Retinal pigment epithelial cell (primary cell): ENCODE results near the gene AUNIP.

ENCODE experiments used
- DNase-seq: peaks from one replicate; pipeline ENCODE4 v3.0.0-alpha.2; 2010; ENCODE audit warnings: low read depth
- H3K4me3 ChIP-seq: 2 replicates; pipeline ENCODE4 v1.5.1; 2011; ENCODE audit warnings: mild to moderate bottlenecking, low read length, control low read depth, moderate library complexity
- CTCF ChIP-seq: conservative IDR thresholded peaks from 2 replicates; pipeline ENCODE4 v1.5.1; 2011; ENCODE audit warnings: low read depth, low read length, control low read depth, inconsistent platforms

The AUNIP gene

GRCh38 chr1:25896266-25896665 lies 37.0 kb upstream of the AUNIP start:
- DNase-seq: no peak
- no peak overlapping the region for H3K4me3 ChIP-seq
- TF ChIP-seq CTCF: no peak

- H3K4me3 ChIP-seq: no peak overlapping the region
- TF ChIP-seq CTCF: peak; percentile 97
- peak; percentile 72 for DNase-seq
Observed at GRCh38 chr1:25895365-25895990, 36.2 kb upstream of the AUNIP start.

- DNase-seq: no peak
- TF ChIP-seq CTCF: no peak
Observed at GRCh38 chr1:25893116-25893515, 33.9 kb upstream of the AUNIP start.

DNA sequence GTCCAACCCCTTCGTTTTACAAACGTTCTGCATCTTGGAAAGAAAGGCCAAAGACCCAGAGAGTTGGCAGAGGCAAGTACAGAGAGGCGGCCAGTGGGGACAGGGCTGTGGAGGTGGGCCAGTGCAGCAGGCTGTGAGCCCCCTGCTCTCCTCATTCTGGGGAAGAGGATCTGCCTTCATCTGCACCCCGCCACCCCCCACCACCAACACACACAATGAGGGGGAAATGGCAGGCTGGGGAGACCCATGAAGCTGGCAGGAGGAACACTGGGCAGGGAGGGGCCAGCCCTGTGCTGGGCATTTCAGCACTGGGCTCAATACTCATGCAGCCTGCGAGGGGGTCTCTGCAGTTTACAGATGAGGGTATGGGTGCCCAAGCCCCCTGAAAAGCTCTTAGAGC lies 32.3 kb upstream of the AUNIP start:
- H3K4me3 ChIP-seq: no peak overlapping the region
- no peak for DNase-seq
- TF ChIP-seq CTCF: no peak

More at GRCh38 chr1:25893116-25893515, 33.9 kb upstream of the AUNIP start:
- H3K4me3 ChIP-seq: no peak overlapping the region

DNA sequence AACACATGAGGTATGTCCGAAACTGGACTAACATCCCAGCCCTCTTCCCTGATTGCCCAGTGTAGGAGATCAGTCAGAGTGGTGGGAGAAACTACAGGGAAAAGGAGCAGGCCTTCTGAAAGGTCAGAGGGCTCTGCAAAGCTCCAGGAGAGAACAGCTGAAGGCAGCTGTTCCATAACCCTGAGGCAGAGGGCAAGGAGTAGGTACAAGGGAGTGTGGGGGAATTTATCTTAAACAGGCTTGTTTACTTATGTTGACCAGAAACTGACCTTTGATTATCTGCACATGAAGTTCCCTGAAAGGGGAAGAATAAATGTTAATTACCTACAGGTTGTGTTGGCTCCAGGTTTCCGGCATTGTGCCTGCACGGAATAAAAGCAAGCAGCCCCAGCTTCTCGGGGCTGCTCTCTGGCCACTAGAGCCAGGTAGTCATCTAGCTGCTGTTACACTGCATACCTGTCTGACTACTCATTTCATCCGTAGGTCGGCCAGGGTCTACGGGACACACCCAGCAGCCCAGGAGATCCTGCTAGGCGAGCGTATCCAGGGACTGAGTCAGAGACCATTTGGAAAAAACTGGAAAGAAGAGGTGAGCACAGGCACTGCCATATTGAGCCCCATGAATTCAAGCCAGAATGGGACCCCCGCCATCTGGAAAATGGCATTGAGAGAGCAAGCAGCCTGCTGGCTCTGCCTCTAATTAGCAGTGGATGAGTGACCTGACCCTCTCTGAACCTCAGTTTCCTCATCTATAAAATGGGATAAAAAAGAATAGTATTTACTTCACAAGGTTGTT lies 31.2 kb upstream of the AUNIP start:
- no peak for TF ChIP-seq CTCF
- no peak overlapping the region for H3K4me3 ChIP-seq
- DNase-seq: no peak

GRCh38 chr1:25889470-25889869 lies 30.2 kb upstream of the AUNIP start:
- peak; percentile 18 for TF ChIP-seq CTCF
- no peak overlapping the region for H3K4me3 ChIP-seq
- no peak for DNase-seq
